Gastroesophageal sphincter (tissue), 4 donors: ENCODE measurements around the gene KRTAP19-4. TPM values are rescaled to one million over a fixed set of nuclear protein-coding genes. Genes with fewer than 3 reads are reported as not detected.

Source experiments
- ATAC-seq: fragments of 150-250 bp; one replicate; pipeline ENCODE4 v1.9.1; 2016; ENCODE audit warnings: mild to moderate bottlenecking, moderate library complexity
- H3K27ac ChIP-seq, 4 donors: fragments of 200-600 bp; sonication (generic) in 3 of 4; 1 replicate in 3 of 4; 2 replicates in 1 of 4; pipeline ENCODE4 v1.5.1; 2016 to 2019
- H3K27me3 ChIP-seq: fragments of 200-600 bp; sonication (generic); one replicate; pipeline ENCODE4 v1.5.1; 2019
- H3K36me3 ChIP-seq, 2 donors: fragments of 200-600 bp; sonication (generic); one replicate each; pipeline ENCODE4 v1.5.1; 2019; ENCODE audit warnings: control low read depth in 1 of 2
- H3K4me1 ChIP-seq, 3 donors: fragments of 200-600 bp; sonication (generic); 1 replicate in 2 of 3; 2 replicates in 1 of 3; pipeline ENCODE4 v1.5.1; 2016 to 2019; ENCODE audit warnings: control low read depth in 2 of 3
- H3K4me3 ChIP-seq, 2 donors: fragments of 200-600 bp; sonication (generic); one replicate each; pipeline ENCODE4 v1.5.1; 2019; ENCODE audit warnings: mild to moderate bottlenecking in 1 of 2, moderate library complexity in 1 of 2
- H3K9me3 ChIP-seq, 3 donors: fragments of 200-600 bp; sonication (generic); one replicate each; pipeline ENCODE4 v1.5.1; 2017 to 2019; ENCODE audit warnings: control low read depth in 2 of 3
- CTCF ChIP-seq, 4 experiments: fragments of 200-600 bp in 2 of 4; fragments of 450-650 bp in 2 of 4; sonication (generic) in 1 of 4; IDR thresholded peaks; one replicate each; pipeline ENCODE4 v1.5.1; 2017 to 2019; ENCODE audit warnings: antibody characterized with exemption in 4 of 4, mild to moderate bottlenecking in 2 of 4, moderate library complexity in 2 of 4
- EP300 ChIP-seq: sonication (generic); formaldehyde crosslinking; IDR thresholded peaks from one replicate; pipeline ENCODE4 v1.6.1; 2017; ENCODE audit warnings: antibody characterized with exemption, mild to moderate bottlenecking
- POLR2A ChIP-seq, 2 donors: fragments of 450-650 bp; IDR thresholded peaks; one replicate each; pipeline ENCODE4 v1.6.1; 2017; ENCODE audit warnings: antibody characterized with exemption in 2 of 2, mild to moderate bottlenecking in 2 of 2, moderate library complexity in 1 of 2
- POLR2AphosphoS5 ChIP-seq: sonication (generic); formaldehyde crosslinking; IDR thresholded peaks from one replicate; pipeline ENCODE4 v1.6.1; 2017; ENCODE audit warnings: antibody characterized with exemption
- WGBS, 2 donors: methylation state at CpG; one replicate each; pipeline ENCODE4 v1.1.5; 2018; ENCODE audit warnings: low coverage in 1 of 2; 5-methylcytosine and 5-hydroxymethylcytosine counted together
- total RNA-seq, 4 donors: library from RNA; depleted of rRNA; stranded (reverse); fragments of >200 nt; gene quantifications; one replicate each; pipeline ENCODE4 v1.1.0, GENCODE V29; 2016

KRTAP19-4 gene
- total RNA-seq, 4 donors from 2014 or later, result not detected

- TF ChIP-seq POLR2AphosphoS5 (no peak), EP300 (no peak), POLR2A (IDR thresholded peaks at IDR 0.05) (no peak), CTCF (IDR thresholded peaks at IDR 0.05) (no peak)
- WGBS, 2 donors, result 73 to 86% methylated on average over 1 to 4 of the region's 7 CpGs
- Histone ChIP-seq H3K9me3 (no peaks in the 10 kb centered on the region), H3K4me3 (no peak within 1 kb of the TSS), H3K4me1 (no peaks in the 10 kb centered on the region), H3K27ac (no peak within 1 kb of the TSS), H3K36me3 (no peaks in the 10 kb centered on the region), H3K27me3 (no peaks in the 10 kb centered on the region)
- no peak for ATAC-seq
Measured at GRCh38 chr21:30480145-30480544, 16.8 kb downstream of the KRTAP19-4 start, which contains the start of gene KRTAP19-1. Gene KRTAP19-1, minus strand, starts transcription at chr21:30480367. Its CDS starts 50 bp downstream, at chr21:30480317.

GRCh38 chr21:30479259-30479658 lies 17.7 kb downstream of the KRTAP19-4 start:
- Histone ChIP-seq H3K27me3 (no peaks in the 10 kb centered on the region), H3K36me3 (no peaks in the 10 kb centered on the region), H3K4me1 (no peaks in the 10 kb centered on the region), H3K9me3 (no peaks in the 10 kb centered on the region), H3K4me3 (no peak overlapping the region), H3K27ac (no peak overlapping the region)
- TF ChIP-seq POLR2AphosphoS5, result no peak
- no peak for TF ChIP-seq CTCF (IDR thresholded peaks at IDR 0.05)
- TF ChIP-seq EP300, result no peak
- TF ChIP-seq POLR2A (IDR thresholded peaks at IDR 0.05), result no peak
- ATAC-seq, result no peak
- WGBS, 2 donors, result 60 to 70% methylated on average over 3 to 4 of the region's 4 CpGs

- Histone ChIP-seq H3K9me3 (no peaks in the 10 kb centered on the region), H3K27me3 (no peaks in the 10 kb centered on the region), H3K4me3 (no peak overlapping the region), H3K36me3 (no peaks in the 10 kb centered on the region), H3K4me1 (no peaks in the 10 kb centered on the region), H3K27ac (no peak overlapping the region)
- no peak for ATAC-seq
- 11 to 80% methylated on average over 1 to 3 of the region's 3 CpGs for WGBS, 2 donors
- TF ChIP-seq POLR2AphosphoS5 (no peak), CTCF (IDR thresholded peaks at IDR 0.05) (no peak), POLR2A (IDR thresholded peaks at IDR 0.05) (no peak), EP300 (no peak)
Measured at GRCh38 chr21:30478004-30478403, 19.0 kb downstream of the KRTAP19-4 start.

GRCh38 chr21:30468900-30469714 lies 27.9 kb downstream of the KRTAP19-4 start:
- no peaks in the 10 kb centered on the region for H3K9me3 ChIP-seq
- no peak for ATAC-seq
- H3K27me3 ChIP-seq, result no peaks in the 10 kb centered on the region
- no peak overlapping the region for H3K4me3 ChIP-seq
- 31 to 43% methylated on average over 4 to 5 of the region's 6 CpGs for WGBS, 2 donors
- no peaks in the 10 kb centered on the region for H3K36me3 ChIP-seq
- no peaks in the 10 kb centered on the region for H3K4me1 ChIP-seq
- TF ChIP-seq EP300 (no peak), POLR2AphosphoS5 (no peak), CTCF (IDR thresholded peaks at IDR 0.05) (no peak), POLR2A (IDR thresholded peaks at IDR 0.05) (no peak)
- no peak overlapping the region for H3K27ac ChIP-seq

- Histone ChIP-seq H3K27ac (no peak overlapping the region), H3K9me3 (no peaks in the 10 kb centered on the region), H3K27me3 (no peaks in the 10 kb centered on the region), H3K4me3 (no peak overlapping the region), H3K36me3 (no peaks in the 10 kb centered on the region), H3K4me1 (no peaks in the 10 kb centered on the region)
- 28 to 78% methylated on average over 3 of the region's 3 CpGs for WGBS, 2 donors
- no peak for ATAC-seq
- TF ChIP-seq POLR2A (IDR thresholded peaks at IDR 0.05) (no peak), POLR2AphosphoS5 (no peak), EP300 (no peak), CTCF (IDR thresholded peaks at IDR 0.05) (no peak)
Measured at GRCh38 chr21:30463713-30464112, 33.3 kb downstream of the KRTAP19-4 start.
